ENCODE results near the gene EXD2.
"Not testable (repeated sequence)": the region's sequence is repeated elsewhere in the genome, so short reads cannot be mapped to it uniquely, and the experiment has no call there.

EXD2 gene

GRCh38 chr14:69191340-69192111 lies at the start of gene EXD2:
EXD2 (plus strand) TSS chr14:69191498; CDS start chr14:69209471, 17,973 bp downstream.
- H3K4me3 Mint-ChIP-seq, result peak within 1 kb of the TSS; percentile 94
- no peaks in the 10 kb centered on the region for H3K27me3 Mint-ChIP-seq
- peak within 1 kb of the TSS; percentile 92 for H3K27ac Mint-ChIP-seq
- H3K4me1 Mint-ChIP-seq, result peaks cover 39% of the 10 kb centered on the region
- no peaks in the 10 kb centered on the region for H3K9me3 Mint-ChIP-seq
- peaks cover 1% of the 10 kb centered on the region for H3K36me3 Mint-ChIP-seq

- Mint-ChIP-seq H3K9me3 (no peaks in the 10 kb centered on the region), H3K4me1 (peaks cover 73% of the 10 kb centered on the region), H3K27me3 (no peaks in the 10 kb centered on the region), H3K27ac (no peak overlapping the region), H3K36me3 (peaks cover 12% of the 10 kb centered on the region), H3K4me3 (no peak overlapping the region)
Measured at GRCh38 chr14:69141550-69141949, 49.7 kb upstream of the EXD2 start.

GRCh38 chr14:69142101-69142500 lies 49.2 kb upstream of the EXD2 start:
- H3K4me3 Mint-ChIP-seq, result no peak overlapping the region
- H3K27ac Mint-ChIP-seq, result no peak overlapping the region
- peaks cover 12% of the 10 kb centered on the region for H3K36me3 Mint-ChIP-seq
- H3K9me3 Mint-ChIP-seq, result no peaks in the 10 kb centered on the region
- peaks cover 77% of the 10 kb centered on the region for H3K4me1 Mint-ChIP-seq
- no peaks in the 10 kb centered on the region for H3K27me3 Mint-ChIP-seq

GRCh38 chr14:69149461-69150244 lies 41.6 kb upstream of the EXD2 start:
- Mint-ChIP-seq H3K4me1 (peaks cover 65% of the 10 kb centered on the region), H3K9me3 (no peaks in the 10 kb centered on the region), H3K4me3 (peak overlapping the region; percentile 88), H3K36me3 (peaks cover 12% of the 10 kb centered on the region), H3K27ac (peak overlapping the region; percentile 56), H3K27me3 (no peaks in the 10 kb centered on the region)

- no peaks in the 10 kb centered on the region for H3K9me3 Mint-ChIP-seq
Measured at GRCh38 chr14:69151458-69152180, 39.7 kb upstream of the EXD2 start.

GRCh38 chr14:69152181-69152901 lies 39.0 kb upstream of the EXD2 start:
- Mint-ChIP-seq H3K9me3 (no peaks in the 10 kb centered on the region), H3K27ac (peak overlapping the region; percentile 96), H3K27me3 (no peaks in the 10 kb centered on the region), H3K4me1 (peaks cover 43% of the 10 kb centered on the region), H3K4me3 (peak overlapping the region; percentile 92), H3K36me3 (peaks cover 10% of the 10 kb centered on the region)

More at GRCh38 chr14:69151458-69152180, 39.7 kb upstream of the EXD2 start:
- H3K27ac Mint-ChIP-seq, result peak overlapping the region; percentile 96
- peak overlapping the region; percentile 92 for H3K4me3 Mint-ChIP-seq
- no peaks in the 10 kb centered on the region for H3K27me3 Mint-ChIP-seq
- H3K4me1 Mint-ChIP-seq, result peaks cover 50% of the 10 kb centered on the region
- H3K36me3 Mint-ChIP-seq, result peaks cover 10% of the 10 kb centered on the region

GRCh38 chr14:69152902-69153151 lies 38.5 kb upstream of the EXD2 start, which contains the start of gene DCAF5:
DCAF5 (minus strand) TSS chr14:69153119; CDS start chr14:69152978, 141 bp downstream.
- Mint-ChIP-seq H3K4me3 (peak within 1 kb of the TSS; percentile 93), H3K36me3 (peaks cover 8% of the 10 kb centered on the region), H3K4me1 (peaks cover 38% of the 10 kb centered on the region), H3K27ac (peak within 1 kb of the TSS; percentile 96), H3K9me3 (no peaks in the 10 kb centered on the region), H3K27me3 (no peaks in the 10 kb centered on the region)

GRCh38 chr14:69153152-69153872 lies 38.0 kb upstream of the EXD2 start:
- Mint-ChIP-seq H3K9me3 (no peaks in the 10 kb centered on the region), H3K27me3 (no peaks in the 10 kb centered on the region), H3K4me3 (peak overlapping the region; percentile 93), H3K4me1 (peaks cover 35% of the 10 kb centered on the region), H3K27ac (peak overlapping the region; percentile 94), H3K36me3 (peaks cover 7% of the 10 kb centered on the region)

GRCh38 chr14:69153873-69154270 lies 37.4 kb upstream of the EXD2 start:
- peak overlapping the region; percentile 93 for H3K4me3 Mint-ChIP-seq
- H3K27me3 Mint-ChIP-seq, result no peaks in the 10 kb centered on the region
- peaks cover 29% of the 10 kb centered on the region for H3K4me1 Mint-ChIP-seq
- H3K36me3 Mint-ChIP-seq, result peaks cover 3% of the 10 kb centered on the region
- no peaks in the 10 kb centered on the region for H3K9me3 Mint-ChIP-seq
- H3K27ac Mint-ChIP-seq, result peak overlapping the region; percentile 94

GRCh38 chr14:69154779-69155178 lies 36.5 kb upstream of the EXD2 start:
- H3K4me1 Mint-ChIP-seq, result peaks cover 20% of the 10 kb centered on the region
- H3K27ac Mint-ChIP-seq, result no peak overlapping the region
- H3K27me3 Mint-ChIP-seq, result no peaks in the 10 kb centered on the region
- H3K4me3 Mint-ChIP-seq, result no peak overlapping the region
- H3K9me3 Mint-ChIP-seq, result no peaks in the 10 kb centered on the region
- H3K36me3 Mint-ChIP-seq, result no peaks in the 10 kb centered on the region

- Mint-ChIP-seq H3K4me1 (peaks cover 6% of the 10 kb centered on the region), H3K27ac (no peak overlapping the region), H3K9me3 (no peaks in the 10 kb centered on the region), H3K27me3 (no peaks in the 10 kb centered on the region), H3K36me3 (no peaks in the 10 kb centered on the region), H3K4me3 (no peak overlapping the region)
Measured at GRCh38 chr14:69156224-69156623, 35.1 kb upstream of the EXD2 start.

- Mint-ChIP-seq H3K4me1 (no peaks in the 10 kb centered on the region), H3K4me3 (no peak overlapping the region), H3K27ac (no peak overlapping the region), H3K9me3 (peaks cover 22% of the 10 kb centered on the region), H3K36me3 (peaks cover 8% of the 10 kb centered on the region), H3K27me3 (peaks cover 5% of the 10 kb centered on the region)
Measured at GRCh38 chr14:69161590-69161989, 29.7 kb upstream of the EXD2 start.

GRCh38 chr14:69165787-69166186 lies 25.5 kb upstream of the EXD2 start:
- not testable (repeated sequence) for H3K27me3 Mint-ChIP-seq, H3K4me3 Mint-ChIP-seq, H3K27ac Mint-ChIP-seq

GRCh38 chr14:69170839-69171238 lies 20.5 kb upstream of the EXD2 start:
- Mint-ChIP-seq H3K27ac (no peak overlapping the region), H3K27me3 (no peaks in the 10 kb centered on the region), H3K4me3 (no peak overlapping the region), H3K9me3 (no peaks in the 10 kb centered on the region), H3K36me3 (no peaks in the 10 kb centered on the region), H3K4me1 (no peaks in the 10 kb centered on the region)

More at GRCh38 chr14:69165787-69166186, 25.5 kb upstream of the EXD2 start:
- not testable (repeated sequence) for H3K4me1 Mint-ChIP-seq, H3K36me3 Mint-ChIP-seq
- H3K9me3 Mint-ChIP-seq, result peaks cover 22% of the 10 kb centered on the region

GRCh38 chr14:69171569-69171968 lies 19.7 kb upstream of the EXD2 start:
- H3K27ac Mint-ChIP-seq, result no peak overlapping the region
- H3K36me3 Mint-ChIP-seq, result no peaks in the 10 kb centered on the region
- H3K27me3 Mint-ChIP-seq, result no peaks in the 10 kb centered on the region
- no peak overlapping the region for H3K4me3 Mint-ChIP-seq
- no peaks in the 10 kb centered on the region for H3K4me1 Mint-ChIP-seq
- no peaks in the 10 kb centered on the region for H3K9me3 Mint-ChIP-seq
